OCI-M1 (cell line): ENCODE results near the gene PCDHGB5.
"Not testable (repeated sequence)": the region's sequence is repeated elsewhere in the genome, so short reads cannot be mapped to it uniquely, and the experiment has no call there.

ENCODE experiments used
- DNase-seq: peaks from one replicate; lab custom pipeline; 2025; lab: John Stamatoyannopoulos, UW

The PCDHGB5 gene

DNA sequence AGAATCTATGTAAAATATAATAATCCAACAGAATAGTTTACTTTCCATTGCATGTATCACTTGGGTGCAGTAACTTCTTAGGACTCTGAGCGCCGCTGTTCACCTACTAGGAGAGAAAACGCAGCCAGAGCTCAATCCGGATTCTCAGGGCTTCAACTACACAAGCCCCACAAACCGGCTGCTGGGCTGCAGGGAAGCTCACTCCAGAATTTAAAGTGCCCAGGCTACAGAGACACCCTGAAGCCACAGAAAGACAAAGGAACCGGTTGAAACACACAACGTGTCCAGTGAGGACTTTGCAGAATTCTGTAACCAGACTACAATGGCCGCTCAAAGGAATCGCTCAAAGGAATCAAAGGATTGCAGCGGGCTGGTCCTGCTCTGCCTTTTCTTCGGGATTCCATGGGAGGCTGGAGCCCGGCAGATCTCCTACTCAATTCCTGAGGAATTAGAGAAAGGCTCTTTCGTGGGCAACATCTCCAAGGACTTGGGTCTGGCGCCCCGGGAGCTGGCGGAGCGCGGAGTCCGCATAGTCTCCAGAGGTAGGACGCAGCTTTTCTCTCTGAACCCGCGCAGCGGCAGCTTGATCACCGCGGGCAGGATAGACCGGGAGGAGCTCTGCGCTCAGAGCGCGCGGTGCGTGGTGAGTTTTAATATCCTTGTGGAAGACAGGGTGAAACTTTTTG is 15.2 kb downstream of the PCDHGB5 start, which contains the start of gene PCDHGA10:
Gene PCDHGA10, plus strand, starts transcription at position 134 of the 686 bp plus-strand sequence. Its CDS starts 189 bp downstream, at position 323.
- DNase-seq, result peak; percentile 89

DNA sequence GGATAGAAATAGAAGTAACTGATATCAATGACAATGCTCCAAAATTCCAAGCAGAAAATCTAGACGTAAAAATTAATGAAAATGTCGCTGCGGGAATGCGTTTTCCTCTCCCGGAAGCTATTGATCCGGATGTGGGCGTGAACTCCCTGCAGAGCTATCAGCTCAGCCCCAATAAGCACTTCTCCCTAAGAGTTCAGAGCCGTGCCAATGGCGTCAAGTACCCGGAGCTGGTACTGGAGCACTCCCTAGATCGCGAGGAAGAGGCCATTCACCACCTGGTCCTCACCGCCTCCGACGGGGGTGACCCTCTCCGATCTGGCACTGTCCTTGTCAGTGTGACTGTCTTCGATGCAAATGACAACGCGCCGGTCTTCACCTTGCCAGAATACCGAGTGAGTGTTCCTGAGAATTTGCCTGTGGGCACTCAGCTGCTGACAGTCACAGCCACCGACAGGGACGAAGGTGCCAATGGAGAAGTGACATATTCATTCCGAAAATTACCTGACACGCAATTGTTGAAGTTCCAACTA is 15.9 kb downstream of the PCDHGB5 start:
- DNase-seq, result no peak

- DNase-seq, result not testable (repeated sequence)
Measured at GRCh38 chr5:141414548-141415274, 17.0 kb downstream of the PCDHGB5 start.

DNA sequence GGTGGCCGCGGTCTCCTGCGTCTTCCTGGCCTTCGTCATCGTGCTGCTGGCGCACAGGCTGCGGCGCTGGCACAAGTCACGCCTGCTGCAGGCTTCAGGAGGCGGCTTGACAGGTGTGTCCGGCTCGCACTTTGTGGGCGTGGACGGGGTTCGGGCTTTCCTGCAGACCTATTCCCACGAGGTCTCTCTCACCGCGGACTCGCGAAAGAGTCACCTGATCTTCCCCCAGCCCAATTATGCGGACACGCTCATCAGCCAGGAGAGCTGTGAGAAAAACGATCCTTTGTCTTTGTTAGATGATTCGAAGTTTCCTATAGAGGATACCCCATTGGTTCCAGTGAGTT is 17.5 kb downstream of the PCDHGB5 start:
- not testable (repeated sequence) for DNase-seq

DNA sequence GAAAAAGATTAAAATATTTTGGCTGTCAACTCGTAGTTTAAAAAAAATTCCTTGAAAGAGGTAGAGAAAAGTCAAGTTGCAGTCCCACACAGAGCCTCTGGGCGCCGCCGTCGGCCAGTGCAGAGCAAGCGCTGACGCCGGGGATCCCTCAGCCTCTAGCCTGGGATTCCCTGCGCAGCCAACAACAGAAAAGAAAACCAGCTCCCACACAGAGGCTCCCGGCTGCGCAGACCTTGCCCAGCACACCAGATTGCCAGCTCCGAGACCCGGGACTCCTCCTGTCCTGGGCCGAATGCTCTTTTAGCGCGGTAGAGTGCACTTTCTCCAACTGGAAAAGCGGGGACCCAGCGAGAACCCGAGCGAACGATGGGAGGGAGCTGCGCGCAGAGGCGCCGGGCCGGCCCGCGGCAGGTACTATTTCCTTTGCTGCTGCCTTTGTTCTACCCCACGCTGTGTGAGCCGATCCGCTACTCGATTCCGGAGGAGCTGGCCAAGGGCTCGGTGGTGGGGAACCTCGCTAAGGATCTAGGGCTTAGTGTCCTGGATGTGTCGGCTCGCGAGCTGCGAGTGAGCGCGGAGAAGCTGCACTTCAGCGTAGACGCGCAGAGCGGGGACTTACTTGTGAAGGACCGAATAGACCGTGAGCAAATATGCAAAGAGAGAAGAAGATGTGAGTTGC is 19.9 kb downstream of the PCDHGB5 start, which contains the start of gene PCDHGB7:
Gene PCDHGB7, plus strand, starts transcription at position 184 of the 679 bp plus-strand sequence. Its CDS starts 183 bp downstream, at position 367.
- peak; percentile 31 for DNase-seq

GRCh38 chr5:141419074-141419880 is 21.5 kb downstream of the PCDHGB5 start:
- no peak for DNase-seq

- peak; percentile 73 for DNase-seq
Measured at GRCh38 chr5:141420855-141421488, 23.2 kb downstream of the PCDHGB5 start, which contains the start of gene PCDHGA11. TSS of gene PCDHGA11 (plus strand) at chr5:141421051. CDS start at chr5:141421228, 177 bp downstream.

GRCh38 chr5:141421489-141421855 is 23.7 kb downstream of the PCDHGB5 start:
- DNase-seq, result no peak

DNA sequence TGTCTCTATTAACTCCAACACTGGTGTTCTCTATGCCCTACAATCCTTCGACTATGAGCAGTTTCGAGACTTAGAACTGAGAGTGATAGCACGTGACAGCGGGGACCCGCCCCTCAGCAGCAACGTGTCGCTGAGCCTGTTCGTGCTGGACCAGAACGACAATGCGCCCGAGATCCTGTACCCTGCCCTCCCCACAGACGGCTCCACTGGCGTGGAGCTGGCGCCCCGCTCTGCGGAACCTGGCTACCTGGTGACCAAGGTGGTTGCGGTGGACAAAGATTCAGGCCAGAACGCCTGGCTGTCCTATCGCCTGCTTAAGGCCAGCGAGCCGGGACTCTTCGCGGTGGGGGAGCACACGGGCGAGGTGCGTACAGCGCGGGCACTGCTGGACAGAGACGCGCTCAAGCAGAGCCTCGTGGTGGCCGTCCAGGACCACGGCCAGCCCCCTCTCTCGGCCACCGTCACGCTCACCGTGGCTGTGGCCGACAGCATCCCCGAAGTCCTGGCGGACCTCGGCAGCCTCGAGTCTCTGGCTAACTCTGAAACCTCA is 25.1 kb downstream of the PCDHGB5 start:
- no peak for DNase-seq

DNA sequence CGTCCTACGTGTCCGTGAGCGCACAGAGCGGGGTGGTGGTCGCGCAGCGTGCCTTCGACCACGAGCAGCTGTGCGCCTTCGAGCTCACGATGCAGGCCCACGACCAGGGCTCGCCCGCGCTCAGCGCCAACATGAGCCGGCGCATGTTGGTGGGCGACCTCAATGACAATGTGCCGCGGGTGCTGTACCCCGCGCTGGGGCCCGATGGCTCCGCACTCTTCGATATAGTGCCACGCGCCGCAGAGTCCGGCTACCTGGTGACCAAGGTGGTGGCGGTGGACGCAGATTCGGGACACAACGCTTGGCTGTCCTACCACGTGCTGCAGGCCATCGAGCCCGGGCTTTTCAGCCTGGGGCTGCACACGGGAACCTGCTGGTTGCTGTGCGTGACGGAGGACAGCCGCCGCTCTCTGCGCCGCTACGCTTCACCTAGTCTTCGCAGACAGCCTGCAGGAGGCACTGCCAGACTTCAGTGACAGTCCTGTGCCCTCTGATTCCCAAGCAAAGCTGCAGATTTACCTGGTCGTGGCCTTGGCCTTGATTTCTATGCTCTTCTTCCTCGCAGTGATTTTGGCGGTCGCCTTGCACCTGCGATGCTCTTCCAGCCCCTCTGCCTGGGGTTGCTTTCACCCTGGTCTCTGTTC is 30.2 kb downstream of the PCDHGB5 start:
- no peak for DNase-seq

- peak; percentile 61 for DNase-seq
Measured at GRCh38 chr5:141430332-141431113, 32.8 kb downstream of the PCDHGB5 start, which contains the start of gene PCDHGA12. TSS of gene PCDHGA12 (plus strand) at chr5:141430507. CDS start at chr5:141430760, 253 bp downstream.

DNA sequence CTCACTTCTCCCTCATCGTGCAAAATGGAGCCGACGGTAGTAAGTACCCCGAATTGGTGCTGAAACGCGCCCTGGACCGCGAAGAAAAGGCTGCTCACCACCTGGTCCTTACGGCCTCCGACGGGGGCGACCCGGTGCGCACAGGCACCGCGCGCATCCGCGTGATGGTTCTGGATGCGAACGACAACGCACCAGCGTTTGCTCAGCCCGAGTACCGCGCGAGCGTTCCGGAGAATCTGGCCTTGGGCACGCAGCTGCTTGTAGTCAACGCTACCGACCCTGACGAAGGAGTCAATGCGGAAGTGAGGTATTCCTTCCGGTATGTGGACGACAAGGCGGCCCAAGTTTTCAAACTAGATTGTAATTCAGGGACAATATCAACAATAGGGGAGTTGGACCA is 33.5 kb downstream of the PCDHGB5 start:
- DNase-seq, result no peak

DNA sequence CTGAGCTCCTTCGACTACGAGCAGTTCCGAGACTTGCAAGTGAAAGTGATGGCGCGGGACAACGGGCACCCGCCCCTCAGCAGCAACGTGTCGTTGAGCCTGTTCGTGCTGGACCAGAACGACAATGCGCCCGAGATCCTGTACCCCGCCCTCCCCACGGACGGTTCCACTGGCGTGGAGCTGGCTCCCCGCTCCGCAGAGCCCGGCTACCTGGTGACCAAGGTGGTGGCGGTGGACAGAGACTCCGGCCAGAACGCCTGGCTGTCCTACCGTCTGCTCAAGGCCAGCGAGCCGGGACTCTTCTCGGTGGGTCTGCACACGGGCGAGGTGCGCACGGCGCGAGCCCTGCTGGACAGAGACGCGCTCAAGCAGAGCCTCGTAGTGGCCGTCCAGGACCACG is 34.6 kb downstream of the PCDHGB5 start:
- DNase-seq, result not testable (repeated sequence)

DNA sequence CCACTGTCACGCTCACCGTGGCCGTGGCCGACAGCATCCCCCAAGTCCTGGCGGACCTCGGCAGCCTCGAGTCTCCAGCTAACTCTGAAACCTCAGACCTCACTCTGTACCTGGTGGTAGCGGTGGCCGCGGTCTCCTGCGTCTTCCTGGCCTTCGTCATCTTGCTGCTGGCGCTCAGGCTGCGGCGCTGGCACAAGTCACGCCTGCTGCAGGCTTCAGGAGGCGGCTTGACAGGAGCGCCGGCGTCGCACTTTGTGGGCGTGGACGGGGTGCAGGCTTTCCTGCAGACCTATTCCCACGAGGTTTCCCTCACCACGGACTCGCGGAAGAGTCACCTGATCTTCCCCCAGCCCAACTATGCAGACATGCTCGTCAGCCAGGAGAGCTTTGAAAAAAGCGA is 35.0 kb downstream of the PCDHGB5 start:
- DNase-seq, result not testable (repeated sequence)

GRCh38 chr5:141434006-141434405 is 36.3 kb downstream of the PCDHGB5 start:
- no peak for DNase-seq

DNA sequence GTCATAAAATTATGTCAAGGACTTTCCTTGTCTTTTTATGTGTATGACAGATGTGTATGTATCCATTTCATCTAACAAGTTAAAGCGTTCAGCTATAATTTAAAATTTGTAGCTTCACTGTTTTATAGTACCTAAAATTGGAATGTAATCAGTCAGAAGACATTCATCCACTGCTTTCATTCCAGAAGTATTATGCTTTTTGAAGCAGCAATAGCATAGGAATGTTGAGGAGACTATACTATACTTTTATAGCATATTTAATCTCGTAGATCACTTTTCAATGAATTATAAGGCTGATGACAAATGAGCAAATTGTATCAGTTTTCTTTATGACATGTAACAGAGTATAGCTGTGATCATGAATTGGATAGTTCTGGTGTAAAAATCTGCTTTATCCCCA is 39.5 kb downstream of the PCDHGB5 start:
- no peak for DNase-seq

DNA sequence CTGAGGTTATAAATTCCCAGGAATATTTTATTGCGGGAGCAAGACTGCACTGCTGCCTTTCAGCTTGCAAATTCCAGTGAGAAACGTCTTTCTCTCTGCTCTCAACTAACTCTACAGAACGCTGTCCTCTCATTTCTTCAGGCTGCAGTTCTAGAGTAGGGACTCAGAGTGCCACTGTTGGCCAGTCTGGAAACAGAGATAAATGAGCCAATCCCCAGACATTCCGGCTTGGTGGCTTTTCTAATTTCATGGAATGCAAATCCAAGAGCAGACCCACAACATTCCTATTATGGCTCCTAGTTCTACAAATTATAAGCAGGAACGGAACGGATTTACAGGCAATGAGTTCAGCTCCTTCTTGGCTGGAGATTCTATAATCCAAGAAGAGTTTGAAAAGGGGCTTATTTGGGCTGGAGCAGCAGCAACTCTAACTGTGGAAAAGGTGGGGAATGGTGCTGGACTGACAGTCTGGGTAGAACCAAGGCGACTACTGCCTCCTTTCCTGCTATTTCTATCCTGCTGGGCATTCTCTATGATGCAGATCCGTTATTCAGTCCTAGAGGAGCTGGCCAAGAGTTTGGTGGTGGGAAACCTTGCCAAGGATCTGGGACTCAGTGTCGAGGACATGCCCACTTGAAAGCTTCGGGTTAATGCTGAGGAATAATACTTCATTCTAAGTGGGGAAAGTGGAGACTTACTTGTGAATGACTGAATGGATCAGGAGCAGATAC is 41.8 kb downstream of the PCDHGB5 start:
- DNase-seq, result no peak

DNA sequence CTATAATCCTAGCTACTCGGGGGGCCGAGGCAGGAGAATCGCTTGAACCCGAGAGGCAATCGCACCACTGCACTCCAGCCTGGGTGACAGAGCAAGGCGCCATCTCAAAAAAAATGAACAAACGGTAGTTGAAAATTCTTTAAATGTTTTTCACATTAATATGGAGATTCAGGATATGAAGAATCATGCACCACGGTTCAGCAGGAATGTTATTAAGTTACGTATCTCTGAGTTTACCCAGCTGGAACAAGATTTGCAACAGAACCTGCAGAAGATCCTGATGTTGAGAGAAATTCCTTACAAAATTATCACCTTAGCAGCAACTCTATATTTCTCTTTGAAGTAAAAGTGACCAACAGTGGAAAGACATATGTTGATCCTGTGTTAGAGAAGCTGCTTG is 42.6 kb downstream of the PCDHGB5 start:
- DNase-seq, result no peak
